Measurements from ENCODE around the gene SULT1A2. TPM values are rescaled to one million over a fixed set of nuclear protein-coding genes. Genes with fewer than 3 reads are reported as not detected.
"Not testable (repeated sequence)": the region's sequence is repeated elsewhere in the genome, so short reads cannot be mapped to it uniquely, and the experiment has no call there.

The SULT1A2 gene
- 1 to 10 TPM in 1 of 2 donors, under 1 TPM in 1; 0.96 to 3.1 TPM for total RNA-seq

GRCh38 chr16:28596840-28597691 lies at the start of gene SULT1A2:
TSS of gene SULT1A2 (minus strand) at chr16:28597050. CDS start at chr16:28595930, 1,120 bp downstream.
- DNase-seq (ENCODE audit: low spot score), result no peak
- H3K4me3 ChIP-seq, result no peak within 1 kb of the TSS
- no peaks in the 10 kb centered on the region for H3K4me1 ChIP-seq (replicated peaks)
- 27% methylated on average over 11 of the region's 11 CpGs for WGBS
- H3K36me3 ChIP-seq, result no peaks in the 10 kb centered on the region
- intact Hi-C loops (cut with DNase I), result no loop called here
- H3K9me3 ChIP-seq, result no peaks in the 10 kb centered on the region
- H3K27me3 ChIP-seq (replicated peaks; ENCODE audit: insufficient read depth), result no peaks in the 10 kb centered on the region
- no peak within 1 kb of the TSS for H3K27ac ChIP-seq
- TF ChIP-seq POLR2AphosphoS5 (IDR thresholded peaks at IDR 0.05), result no peak
- no peak for TF ChIP-seq POLR2A (IDR thresholded peaks at IDR 0.05)
- TF ChIP-seq, protein P1, sequence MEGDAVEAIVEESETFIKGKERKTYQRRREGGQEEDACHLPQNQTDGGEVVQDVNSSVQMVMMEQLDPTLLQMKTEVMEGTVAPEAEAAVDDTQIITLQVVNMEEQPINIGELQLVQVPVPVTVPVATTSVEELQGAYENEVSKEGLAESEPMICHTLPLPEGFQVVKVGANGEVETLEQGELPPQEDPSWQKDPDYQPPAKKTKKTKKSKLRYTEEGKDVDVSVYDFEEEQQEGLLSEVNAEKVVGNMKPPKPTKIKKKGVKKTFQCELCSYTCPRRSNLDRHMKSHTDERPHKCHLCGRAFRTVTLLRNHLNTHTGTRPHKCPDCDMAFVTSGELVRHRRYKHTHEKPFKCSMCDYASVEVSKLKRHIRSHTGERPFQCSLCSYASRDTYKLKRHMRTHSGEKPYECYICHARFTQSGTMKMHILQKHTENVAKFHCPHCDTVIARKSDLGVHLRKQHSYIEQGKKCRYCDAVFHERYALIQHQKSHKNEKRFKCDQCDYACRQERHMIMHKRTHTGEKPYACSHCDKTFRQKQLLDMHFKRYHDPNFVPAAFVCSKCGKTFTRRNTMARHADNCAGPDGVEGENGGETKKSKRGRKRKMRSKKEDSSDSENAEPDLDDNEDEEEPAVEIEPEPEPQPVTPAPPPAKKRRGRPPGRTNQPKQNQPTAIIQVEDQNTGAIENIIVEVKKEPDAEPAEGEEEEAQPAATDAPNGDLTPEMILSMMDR (IDR thresholded peaks at IDR 0.05), result no peak

DNA sequence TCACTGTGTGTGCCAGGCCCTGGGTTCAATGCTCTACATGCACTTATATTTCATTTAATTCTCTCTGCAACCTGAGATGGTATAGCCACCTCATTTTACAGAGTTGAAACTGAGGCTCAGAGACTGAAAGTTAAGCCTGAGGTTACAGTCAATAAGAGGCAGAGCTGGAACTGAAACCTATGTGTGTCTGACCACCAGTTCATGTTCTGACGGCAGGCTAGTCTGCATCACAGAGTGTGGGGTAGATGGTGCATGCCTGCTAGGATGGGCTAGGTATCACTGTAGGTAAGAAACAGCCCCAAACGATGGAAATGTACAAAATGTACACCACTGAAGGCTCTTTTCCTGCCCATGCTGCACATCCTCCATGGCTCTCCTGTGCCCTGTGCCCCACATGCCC lies 43.1 kb upstream of the SULT1A2 start:
- H3K36me3 ChIP-seq; H3K27ac ChIP-seq; H3K9me3 ChIP-seq; intact Hi-C loops (cut with DNase I); DNase-seq (ENCODE audit: low spot score); H3K27me3 ChIP-seq (replicated peaks; ENCODE audit: insufficient read depth); H3K4me3 ChIP-seq; H3K4me1 ChIP-seq (replicated peaks): not testable (repeated sequence)
- WGBS, result 71% methylated on average over 2 of the region's 2 CpGs

- H3K4me1 ChIP-seq (replicated peaks); H3K4me3 ChIP-seq; H3K36me3 ChIP-seq; DNase-seq (ENCODE audit: low spot score); H3K27me3 ChIP-seq (replicated peaks; ENCODE audit: insufficient read depth); intact Hi-C loops (cut with DNase I); H3K9me3 ChIP-seq; H3K27ac ChIP-seq: not testable (repeated sequence)
- 41% methylated on average over 3 of the region's 5 CpGs for WGBS
Measured at GRCh38 chr16:28638359-28638758, 41.5 kb upstream of the SULT1A2 start.

DNA sequence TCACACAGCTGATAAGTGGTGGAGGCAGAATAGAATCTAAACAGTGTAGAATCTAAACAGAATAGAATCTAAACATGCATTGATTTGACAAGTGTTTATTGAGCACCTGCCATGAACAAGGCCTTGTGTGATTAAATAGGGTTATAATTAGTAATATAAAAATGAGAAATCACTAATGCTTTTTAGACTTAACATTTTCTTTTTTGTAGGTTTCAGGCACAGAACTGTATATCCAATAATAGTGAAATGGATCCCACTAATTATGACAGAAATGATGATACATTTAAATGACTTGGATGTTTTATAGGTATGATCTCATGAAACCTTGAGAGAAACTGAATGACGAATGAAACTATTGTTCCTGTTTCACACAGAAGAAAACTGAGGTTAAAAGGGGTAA lies 40.9 kb upstream of the SULT1A2 start, which contains the start of gene NPIPB8:
Gene NPIPB8, plus strand, starts transcription at position 301 of the 400 bp plus-strand sequence. CDS start 296 bp downstream, outside the sequence.
- 67% methylated on average over 1 of the region's 1 CpG for WGBS
- H3K27ac ChIP-seq, result not testable (repeated sequence)

DNA sequence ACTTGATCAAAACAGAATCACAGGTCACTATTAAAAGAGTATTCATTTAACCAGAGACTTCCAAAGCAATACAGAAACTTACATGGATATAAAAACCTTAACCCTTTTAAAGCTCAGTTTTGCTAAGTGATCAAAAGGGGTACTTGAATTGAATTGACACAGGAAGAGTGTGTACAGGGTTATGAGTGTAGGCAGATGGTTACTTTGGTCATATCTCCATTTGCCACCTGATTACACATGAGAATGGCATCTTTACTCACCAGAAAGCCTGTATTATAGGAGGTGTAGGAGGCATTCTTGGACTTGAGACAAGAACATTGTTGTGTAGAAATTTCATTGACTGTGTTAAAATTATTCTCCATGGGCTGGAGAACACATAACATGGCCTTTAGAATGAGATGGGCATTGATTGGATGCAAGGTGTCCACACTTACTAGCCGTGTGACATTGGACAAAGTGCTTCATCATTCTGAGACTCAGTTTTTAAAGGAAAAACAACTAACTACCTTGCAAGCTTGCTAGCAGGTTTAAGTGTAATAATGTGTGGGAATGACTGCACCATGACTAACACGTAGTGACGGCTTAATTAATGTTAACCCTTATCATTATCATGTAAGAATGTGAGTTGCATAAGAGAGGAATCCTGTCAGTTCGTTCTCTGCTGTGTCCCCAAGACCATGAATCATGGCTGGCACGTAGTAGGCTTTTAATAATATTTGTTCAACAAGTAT lies 39.4 kb upstream of the SULT1A2 start:
- H3K4me1 ChIP-seq (replicated peaks); DNase-seq (ENCODE audit: low spot score): not testable (repeated sequence)
- WGBS, result 60% methylated on average over 5 of the region's 5 CpGs

More for the DNA sequence above, 40.9 kb upstream of the SULT1A2 start, which contains the start of gene NPIPB8:
- intact Hi-C loops (cut with DNase I); H3K4me3 ChIP-seq; DNase-seq (ENCODE audit: low spot score); H3K4me1 ChIP-seq (replicated peaks); H3K36me3 ChIP-seq; H3K9me3 ChIP-seq; H3K27me3 ChIP-seq (replicated peaks; ENCODE audit: insufficient read depth): not testable (repeated sequence)

DNA sequence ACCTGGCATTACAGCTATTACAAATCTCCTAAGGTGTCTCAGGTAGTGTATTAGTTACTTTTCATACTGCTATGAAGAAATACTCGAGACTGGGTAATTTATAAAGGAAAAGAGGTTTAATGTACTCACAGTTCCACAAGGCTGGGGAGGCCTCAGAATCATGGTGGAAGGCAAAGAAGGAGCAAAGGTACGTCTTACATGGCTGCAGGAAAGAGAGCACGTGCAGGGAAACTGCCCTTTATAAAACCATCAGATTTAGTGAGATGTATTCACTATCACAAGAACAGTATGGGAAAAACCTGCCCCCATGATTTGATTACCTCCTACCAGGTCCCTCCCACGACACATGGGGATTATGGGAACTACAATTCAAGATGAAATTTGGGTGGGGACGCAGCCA lies 34.1 kb upstream of the SULT1A2 start:
- intact Hi-C loops (cut with DNase I); H3K9me3 ChIP-seq; H3K27ac ChIP-seq; H3K36me3 ChIP-seq; H3K4me3 ChIP-seq; H3K4me1 ChIP-seq (replicated peaks); H3K27me3 ChIP-seq (replicated peaks; ENCODE audit: insufficient read depth); DNase-seq (ENCODE audit: low spot score): not testable (repeated sequence)
- WGBS, result 79% methylated on average over 4 of the region's 5 CpGs

More for the DNA sequence above, 39.4 kb upstream of the SULT1A2 start:
- H3K36me3 ChIP-seq; H3K4me3 ChIP-seq; H3K27me3 ChIP-seq (replicated peaks; ENCODE audit: insufficient read depth); H3K27ac ChIP-seq; intact Hi-C loops (cut with DNase I); H3K9me3 ChIP-seq: not testable (repeated sequence)

DNA sequence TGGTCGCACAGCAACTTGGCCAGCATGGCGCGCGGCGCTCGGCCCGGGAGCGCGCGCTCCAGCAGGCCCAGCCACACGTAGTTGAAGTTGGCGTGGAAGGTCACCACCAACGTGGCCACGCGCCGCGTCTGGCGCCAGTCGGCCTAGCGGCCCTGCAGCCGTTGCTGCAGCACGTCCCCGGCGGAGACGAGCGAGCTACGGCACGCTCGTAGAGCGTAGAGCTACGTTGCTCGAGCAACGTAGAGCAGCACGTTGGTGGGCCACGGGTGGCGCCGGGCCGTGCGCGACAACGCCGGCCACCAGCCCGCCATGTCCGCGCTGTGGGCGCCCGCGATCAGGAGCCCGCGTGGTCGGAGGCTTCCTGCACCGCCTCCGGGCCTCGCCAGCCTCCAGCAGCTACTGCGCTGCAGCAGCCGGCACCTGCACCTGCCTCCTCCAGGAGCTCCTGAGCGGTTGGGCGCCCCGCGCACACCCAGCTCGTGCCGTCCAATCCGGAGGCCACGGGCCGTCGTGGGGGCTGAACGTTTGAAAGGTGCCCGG lies 26.4 kb upstream of the SULT1A2 start:
- TF ChIP-seq POLR2A (IDR thresholded peaks at IDR 0.05) (no peak), POLR2AphosphoS5 (IDR thresholded peaks at IDR 0.05) (no peak)
- TF ChIP-seq, protein P1 (IDR thresholded peaks at IDR 0.05), result no peak
- no peaks in the 10 kb centered on the region for H3K27me3 ChIP-seq (replicated peaks; ENCODE audit: insufficient read depth)
- DNase-seq (ENCODE audit: low spot score), result no peak
- H3K9me3 ChIP-seq, result no peaks in the 10 kb centered on the region
- H3K4me3 ChIP-seq, result peak overlapping the region; percentile 28 to 36
- whole genome bisulfite sequencing, result 14% methylated on average over 58 of the region's 68 CpGs
- intact Hi-C loops (cut with DNase I), result no loop called here
- H3K36me3 ChIP-seq, result no peaks in the 10 kb centered on the region
- H3K4me1 ChIP-seq (replicated peaks), result no peaks in the 10 kb centered on the region
- H3K27ac ChIP-seq, result peak overlapping the region in 1 of 2 donors; percentile 45

DNA sequence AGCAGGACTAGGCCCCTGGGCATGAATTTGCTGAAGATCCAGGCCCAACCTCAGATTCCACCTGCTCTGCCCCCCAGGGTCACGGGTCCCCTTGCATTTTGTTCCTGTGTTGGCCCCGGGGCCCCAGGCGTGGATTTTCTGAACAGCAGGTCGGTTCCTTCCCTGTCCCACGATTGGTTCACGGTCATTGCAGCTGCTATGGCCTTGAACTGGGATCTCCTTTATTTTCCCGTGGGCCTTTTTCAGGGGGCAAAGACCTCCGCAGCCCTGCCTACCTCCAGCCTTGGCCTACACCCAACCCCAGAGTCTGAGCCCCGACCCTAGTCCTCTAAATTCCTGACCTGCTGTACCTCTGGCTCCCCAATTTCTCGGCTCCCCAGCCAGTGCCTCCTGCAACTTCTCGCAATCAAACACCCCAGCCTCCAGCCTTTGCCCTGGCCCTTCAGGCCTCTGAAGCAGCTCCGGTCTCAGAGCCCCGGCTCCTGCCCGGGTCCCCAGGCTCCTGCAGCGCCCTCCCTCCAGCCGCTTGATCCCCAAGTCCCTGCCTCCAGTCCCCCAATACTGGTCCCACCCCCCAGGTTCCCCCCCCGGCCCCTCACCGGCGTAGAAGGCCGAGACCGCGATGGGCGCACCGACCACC lies 25.8 kb upstream of the SULT1A2 start:
- H3K4me3 ChIP-seq, result peak overlapping the region; percentile 28 to 36
- 48% methylated on average over 17 of the region's 24 CpGs for WGBS
- H3K4me1 ChIP-seq (replicated peaks); H3K36me3 ChIP-seq; H3K27me3 ChIP-seq (replicated peaks; ENCODE audit: insufficient read depth); H3K9me3 ChIP-seq; intact Hi-C loops (cut with DNase I); DNase-seq (ENCODE audit: low spot score): not testable (repeated sequence)
- peak overlapping the region in 1 of 2 donors; percentile 45 for H3K27ac ChIP-seq
